RKO (cell line): Measurements from ENCODE around the gene CCM2.

Source experiments
- DNase-seq: peaks from one replicate; pipeline ENCODE4 v3.0.0-alpha.2; 2016; ENCODE audit warnings: low spot score

CCM2 gene

DNA sequence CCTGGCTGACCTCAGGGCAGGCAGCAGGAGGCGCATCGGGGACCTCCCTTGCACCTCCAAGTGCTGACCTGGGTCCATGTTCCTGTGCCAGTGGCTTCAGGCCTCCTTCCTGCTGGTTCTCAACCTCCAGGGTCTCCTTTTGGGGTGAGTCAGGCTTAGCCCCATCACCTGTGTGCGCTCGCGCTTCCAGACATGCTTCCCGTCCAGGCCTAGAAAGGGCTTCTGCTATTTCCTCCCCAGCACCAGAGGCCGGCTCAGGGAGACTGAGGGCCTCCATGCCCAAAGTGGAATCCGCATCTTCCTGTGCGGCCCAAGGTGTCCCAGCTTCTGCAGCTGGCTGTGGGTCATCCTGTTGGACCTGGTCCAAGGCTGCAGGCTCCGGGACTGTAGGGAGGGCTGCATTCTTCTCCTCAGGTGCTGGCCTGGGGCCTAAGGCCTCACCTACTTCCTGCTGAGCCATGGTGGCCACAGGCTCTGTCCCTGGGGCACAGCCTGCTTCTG, 82.9 kb downstream of the CCM2 start:
- DNase-seq = no peak

DNA sequence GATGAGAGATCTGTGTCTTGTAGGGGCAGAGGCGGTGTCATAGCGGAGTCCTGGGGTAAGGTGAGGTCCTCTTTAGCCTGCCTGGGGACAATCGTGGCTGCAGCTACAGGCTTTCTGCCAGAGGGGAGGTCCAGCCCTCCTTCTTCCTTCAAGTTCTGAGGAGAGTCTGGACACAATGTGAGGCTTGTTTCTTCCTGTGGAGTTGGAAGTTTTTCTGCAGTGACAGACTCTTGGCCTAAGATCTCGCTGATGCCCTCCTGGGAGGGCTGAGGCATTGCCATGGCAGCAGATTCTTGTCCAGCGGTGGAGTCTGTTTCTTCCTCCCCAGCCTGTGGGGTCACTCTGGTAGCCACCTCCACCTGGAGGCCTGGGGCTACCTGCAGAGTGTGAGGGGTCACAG, 84.3 kb downstream of the CCM2 start:
- DNase-seq = no peak

DNA sequence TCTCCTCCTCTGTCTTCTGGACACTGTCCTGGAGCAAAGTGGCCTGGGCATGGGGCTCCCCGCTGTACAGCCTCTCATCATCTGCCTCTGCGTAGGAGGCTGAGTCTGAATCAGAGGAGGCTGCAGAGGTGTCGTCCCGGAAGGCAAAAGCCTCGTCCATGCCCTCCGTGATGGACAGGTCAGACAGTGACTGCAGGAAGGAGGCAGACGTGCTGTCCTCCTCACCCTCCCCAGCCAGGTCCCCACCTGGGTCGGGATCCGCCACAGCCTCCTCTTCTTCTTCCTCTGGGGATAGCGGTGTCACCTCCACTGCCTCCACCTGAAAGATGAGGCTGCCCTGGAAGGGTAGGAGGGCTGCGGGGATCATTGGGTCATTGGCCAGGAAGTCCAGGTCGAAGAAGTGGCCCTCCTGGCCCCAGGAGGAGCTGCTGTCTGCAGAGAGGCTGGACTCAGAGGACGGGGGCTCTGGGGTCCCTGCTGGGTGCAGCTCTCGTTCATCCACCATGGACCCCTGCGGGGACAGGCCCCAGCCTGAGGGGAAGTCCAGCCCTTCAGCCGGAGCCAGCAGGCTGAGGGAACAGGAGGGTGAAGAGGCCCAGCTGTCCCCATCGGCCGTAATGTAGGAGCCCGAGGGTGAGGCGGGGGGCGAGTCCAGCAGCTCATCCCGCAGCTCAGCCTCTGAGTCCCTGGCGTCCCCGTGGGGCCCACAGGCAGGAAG, 85.1 kb downstream of the CCM2 start:
- DNase-seq = no peak

DNA sequence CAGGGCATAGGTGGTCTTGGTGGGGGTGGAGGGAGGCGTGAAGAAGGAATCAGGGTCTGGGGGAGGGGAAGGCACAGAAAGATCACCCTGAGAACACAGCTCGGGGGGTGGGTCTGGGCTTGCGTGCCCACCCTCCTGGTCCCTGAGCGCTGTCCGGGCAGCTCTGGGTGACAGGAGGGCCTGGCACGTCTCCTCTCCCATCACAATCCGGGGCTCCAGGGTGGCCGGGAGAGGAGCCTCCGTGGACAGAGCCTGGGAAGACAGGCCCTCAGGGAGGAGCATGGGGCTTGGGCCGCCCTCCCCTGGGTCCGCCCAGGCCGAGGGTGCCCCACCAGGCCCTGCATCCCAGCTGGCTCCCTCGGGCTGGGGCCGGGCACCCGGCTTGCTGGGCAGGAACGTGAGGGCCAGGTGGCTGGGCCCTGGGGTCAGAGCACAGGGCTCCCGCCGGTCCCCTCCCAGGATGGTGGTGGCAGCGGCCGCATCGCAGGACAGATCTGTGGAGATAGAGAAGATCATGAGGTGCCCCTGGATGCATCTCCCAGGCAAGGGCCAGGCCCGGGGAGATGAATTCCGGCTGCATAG, 85.7 kb downstream of the CCM2 start:
- DNase-seq = no peak

DNA sequence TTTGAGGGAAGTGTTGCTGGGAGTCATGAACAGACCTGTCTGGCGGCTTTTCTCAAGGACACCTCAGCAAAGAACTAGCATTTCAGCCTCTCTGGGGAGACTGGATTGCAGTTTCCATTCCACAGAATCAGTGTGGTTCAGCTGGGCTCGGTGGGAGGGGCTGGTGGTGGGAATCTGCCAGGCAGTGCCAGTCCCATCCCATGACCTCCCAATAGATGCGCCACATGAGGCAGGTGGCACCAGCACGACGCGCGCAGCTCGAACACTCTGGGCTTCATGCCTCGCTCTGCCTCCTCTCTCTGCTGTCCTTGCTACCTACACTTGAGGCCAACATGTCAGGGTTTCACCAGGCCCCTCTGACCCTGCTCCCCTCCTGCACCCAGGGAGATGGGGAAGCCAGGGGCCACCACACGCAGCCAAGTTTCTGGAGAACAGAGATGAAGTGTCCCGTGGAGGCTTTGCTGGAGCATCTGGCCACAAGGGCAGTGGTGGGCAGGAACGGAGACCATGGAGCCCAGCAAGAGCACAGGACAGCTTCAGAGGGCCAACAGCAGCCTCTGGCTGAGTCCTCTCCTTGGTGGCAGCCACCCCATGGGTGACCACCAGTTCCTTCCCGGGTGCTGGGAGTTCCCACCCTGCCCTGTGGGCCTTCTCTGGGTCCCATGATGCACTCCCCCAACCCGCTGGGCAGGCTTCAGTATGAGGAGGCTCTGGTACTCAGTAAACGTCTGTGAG, 86.5 kb downstream of the CCM2 start:
- no peak for DNase-seq

DNA sequence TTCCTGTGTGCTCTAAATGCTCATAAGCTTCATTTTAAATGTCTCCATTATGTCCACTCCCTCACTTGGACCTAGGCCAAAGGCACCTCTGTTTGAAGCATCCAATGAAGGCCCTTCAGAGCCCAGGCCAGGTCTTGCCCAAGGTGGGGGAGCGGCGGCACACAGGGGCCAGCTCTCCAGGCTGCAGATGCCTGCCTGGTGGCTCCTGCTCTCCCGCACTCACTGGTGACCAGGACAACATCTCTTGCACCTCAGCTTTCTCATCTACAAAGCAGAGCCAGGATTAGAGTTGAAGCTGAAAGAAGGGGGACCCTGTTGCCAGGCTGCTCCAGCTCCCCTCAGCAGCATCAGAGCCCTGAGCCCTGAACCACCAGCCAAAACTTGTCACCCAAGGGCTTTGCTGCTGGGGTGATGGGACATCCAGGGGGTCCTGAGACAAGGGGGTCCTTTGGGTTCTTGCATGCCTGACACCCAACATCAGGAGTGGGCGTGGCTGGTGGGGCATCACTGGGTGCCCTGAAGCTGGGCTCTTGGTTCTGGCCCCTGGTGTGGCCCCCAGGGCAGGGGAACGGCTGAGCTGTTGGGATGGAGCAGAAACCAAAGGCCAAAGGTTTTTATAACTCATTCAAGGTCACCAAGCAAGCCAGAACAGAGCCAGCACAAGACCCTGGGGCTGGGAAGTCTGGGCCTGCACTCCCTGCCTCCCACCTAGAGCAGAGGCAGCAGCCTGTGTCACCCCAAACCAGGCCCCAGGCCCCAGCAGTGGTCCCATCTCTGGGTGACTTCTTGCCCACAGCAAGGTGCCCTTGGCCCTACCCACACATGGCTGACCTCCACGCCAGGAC, 87.5 kb downstream of the CCM2 start:
- DNase-seq = no peak

DNA sequence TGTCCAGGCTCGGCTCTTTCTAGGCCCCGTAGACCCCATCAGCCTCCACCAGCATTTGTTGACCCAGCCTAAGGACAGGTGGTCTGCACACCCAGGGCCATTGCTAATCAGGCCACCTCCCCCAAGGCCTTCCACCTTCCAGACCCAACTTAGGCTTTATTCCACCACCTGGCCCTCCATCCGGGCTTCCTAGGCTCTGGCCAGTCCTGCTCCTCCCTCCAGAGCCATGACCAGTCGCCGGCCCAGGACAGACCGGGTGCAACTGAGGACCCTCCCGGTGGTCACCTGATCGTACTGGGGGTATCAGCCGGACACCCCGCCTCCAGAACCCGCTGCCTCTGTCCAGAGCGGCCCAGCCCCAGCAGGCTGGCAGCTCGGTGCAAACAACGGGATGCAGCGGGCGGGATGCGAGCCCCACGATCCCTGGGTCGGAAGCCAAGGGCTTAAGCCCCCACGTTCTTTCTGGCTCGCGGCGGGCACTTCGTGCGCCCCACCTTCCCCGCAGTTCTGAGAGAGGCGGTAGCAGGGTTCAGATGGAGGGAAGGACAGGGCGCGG, 88.2 kb downstream of the CCM2 start:
- no peak for DNase-seq

DNA sequence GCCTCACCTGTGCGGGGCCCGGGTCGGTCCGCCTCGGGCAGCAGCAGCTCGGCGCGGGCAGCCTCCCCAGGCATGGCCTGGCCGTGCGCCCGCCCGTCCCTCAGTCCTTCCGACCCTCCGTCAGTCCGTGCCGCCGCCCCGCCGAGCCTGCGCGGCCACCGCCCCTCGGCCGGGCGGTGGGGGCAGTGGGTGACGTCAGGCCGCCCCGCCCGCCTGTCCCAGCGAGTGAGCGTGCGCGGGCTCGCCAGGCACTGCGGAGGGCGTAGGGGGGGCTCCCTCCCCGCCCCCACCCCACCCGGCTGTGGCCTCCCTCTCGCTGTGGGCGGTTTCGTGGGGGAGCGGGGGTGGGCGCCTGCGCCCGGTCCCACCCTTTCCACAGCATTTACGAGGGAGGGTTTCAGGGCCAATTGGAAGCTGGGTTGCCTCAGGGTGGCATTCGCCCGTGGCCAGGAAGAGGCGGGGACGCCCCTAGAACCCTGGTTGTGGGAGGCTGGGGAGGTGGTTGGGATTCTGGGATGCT, 88.9 kb downstream of the CCM2 start, which contains the start of gene NACAD:
Gene NACAD, minus strand, starts transcription at position 149 of the 520 bp plus-strand sequence. Its CDS starts 75 bp downstream, at position 74.
- no peak for DNase-seq

DNA sequence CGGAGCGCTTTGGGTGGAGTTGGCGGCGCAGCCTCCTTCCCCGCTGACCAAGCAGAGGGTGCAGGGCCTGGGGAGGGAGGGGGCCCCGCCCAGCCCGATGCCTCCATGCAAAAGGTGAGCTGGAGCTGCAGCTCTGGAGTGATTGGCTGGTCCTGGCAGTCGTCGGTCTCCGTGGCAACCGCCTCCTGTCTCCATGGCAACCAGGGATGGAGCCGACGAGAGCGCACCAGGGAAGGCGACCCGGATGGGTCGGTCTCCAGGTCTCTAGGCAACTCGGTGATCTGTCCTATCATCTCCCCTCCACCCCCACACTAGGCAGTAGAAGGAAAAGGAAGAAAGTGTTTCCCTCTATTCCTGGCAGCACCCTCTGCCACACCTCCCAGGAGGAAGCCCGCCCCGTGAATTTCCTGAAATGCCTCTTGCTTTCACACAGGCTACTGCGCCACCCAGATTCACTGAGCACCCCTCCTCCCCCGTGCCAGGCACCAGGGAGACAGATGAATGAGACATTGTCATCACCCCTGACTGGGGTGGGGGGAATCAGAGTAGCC, 89.4 kb downstream of the CCM2 start:
- DNase-seq = no peak

DNA sequence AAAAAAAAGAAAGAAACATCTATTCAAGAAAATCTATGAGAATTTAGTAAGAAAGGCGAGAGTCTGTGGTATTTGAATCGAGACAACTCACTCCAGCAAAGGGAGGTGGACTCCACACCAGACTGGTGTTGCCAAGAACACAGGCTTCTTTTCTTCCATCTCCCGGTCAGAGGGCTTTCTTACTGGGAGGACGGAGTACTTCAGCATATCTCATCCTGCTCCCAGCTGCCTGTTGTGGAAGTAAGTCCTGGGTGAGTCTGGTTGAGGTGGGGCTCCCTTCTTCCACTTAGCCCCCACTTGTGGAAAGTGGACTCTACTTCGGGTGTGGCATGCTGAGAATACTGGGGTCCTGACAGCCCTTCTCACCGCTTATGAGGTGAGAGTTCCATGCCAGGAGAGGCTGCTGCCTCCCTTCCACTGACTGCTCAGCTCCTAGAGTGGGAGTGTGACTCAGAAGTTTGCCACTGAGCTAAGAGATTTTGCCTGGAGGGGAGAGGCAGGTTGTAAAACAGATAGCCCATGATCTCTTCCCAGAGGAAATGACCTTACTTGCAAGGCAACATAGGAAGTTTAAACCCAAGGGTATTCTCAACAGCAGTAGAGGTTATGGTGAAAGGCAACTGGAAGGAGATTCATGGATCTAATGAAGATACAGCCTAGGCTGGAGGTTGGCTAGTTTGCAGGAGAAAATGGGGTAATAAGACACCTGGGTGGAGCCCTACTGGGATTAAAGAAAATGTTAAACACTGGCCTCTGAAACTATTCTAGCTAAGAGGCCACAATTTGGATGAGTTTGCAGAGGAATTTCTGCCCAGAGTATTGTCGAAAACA, 92.3 kb downstream of the CCM2 start:
- no peak for DNase-seq

DNA sequence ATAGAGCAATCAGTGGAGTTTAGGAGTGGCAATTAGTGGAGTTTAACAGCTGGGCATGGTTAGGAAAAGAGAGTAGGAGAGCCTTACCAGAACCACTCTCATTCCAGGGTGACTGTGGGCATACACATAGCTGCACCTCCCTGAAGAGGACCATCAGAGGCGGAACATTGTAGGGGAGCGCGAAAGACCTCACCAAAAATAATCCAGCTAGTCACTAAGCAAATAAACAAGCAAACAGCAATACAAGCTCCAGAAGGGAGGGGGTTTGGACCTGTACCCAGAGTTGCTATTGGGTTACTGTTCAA, 92.9 kb downstream of the CCM2 start:
- no peak for DNase-seq

DNA sequence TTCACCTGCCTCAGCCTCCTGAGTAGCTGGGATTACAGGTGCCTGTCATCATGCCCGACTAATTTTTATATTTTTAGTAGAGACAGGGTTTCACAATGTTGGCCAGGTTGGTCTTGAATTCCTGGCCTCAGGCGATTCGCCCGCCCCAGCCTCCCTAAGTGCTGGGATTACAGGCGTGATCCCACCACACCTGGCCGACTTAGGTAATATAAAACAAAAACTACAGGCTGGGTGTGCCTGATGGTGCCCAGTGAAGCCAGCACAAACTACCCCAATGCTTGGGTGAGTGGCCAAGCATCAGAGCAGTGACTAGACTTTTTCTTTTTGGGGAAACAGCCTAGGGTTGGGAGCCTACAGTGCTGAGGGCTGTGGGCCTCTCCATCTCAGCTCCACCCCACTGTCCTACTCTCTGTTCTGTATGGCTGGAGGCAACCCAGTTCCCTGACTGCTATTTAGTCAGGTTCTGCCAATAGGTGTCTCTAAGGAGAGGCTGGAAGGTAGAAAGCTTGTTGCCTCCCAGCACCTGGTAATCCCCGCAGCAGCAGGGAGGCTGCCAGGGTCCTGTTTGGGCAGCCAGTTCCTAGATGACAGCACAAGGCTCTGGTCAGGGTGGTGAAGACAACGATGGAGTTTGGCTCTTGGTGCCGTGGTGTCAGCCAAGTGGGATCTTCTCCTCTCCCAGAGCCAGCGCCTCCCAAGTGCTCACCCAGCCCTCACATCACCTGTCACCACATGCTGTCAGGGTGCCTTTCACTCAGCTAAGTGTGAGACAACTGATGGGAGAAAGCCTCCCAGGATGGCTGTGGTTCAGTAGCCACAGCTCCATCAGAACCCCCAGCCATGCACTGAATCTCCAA, 99.2 kb downstream of the CCM2 start:
- DNase-seq = no peak

DNA sequence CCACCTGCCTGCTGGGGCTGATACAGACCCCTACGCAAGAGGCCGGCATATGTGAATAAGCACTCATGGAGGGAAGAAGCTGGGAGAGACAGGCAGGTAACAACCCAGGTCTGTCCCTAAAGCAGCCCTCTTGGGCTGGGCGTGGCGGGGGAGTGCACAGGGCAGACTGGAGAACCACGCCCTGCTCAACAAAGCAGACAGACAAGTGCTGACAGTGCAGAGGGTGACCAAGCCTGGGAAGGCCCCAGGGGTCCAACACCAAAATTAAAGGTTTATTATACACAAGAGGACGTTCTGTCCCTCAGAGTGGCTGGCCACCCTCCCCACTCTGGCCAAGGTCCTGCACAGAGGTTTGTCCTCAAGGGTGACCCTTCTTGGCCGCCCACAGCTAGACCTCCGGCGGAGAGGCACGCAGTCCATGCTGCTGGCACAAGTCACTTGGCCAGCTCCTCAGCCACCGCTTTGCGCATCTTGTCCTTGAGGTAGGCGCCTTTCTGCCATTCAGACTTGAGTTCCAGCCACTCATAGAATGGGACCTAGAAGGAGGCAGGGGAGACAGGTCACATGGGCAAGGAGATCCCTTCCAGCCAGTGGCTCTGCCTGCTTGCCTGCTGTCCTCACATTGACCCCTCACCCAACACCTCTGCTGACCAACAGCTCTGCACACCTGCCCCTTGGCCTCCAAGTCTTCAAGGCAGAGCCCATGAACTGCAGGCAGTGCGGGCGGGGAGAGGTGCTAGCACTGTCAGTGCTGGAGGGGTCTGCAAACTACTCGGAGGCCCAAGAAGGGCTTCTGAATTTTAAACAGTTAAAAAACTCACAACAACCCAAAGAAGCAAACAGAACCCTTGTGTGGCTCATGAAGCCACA, 100.1 kb downstream of the CCM2 start:
- DNase-seq = no peak

DNA sequence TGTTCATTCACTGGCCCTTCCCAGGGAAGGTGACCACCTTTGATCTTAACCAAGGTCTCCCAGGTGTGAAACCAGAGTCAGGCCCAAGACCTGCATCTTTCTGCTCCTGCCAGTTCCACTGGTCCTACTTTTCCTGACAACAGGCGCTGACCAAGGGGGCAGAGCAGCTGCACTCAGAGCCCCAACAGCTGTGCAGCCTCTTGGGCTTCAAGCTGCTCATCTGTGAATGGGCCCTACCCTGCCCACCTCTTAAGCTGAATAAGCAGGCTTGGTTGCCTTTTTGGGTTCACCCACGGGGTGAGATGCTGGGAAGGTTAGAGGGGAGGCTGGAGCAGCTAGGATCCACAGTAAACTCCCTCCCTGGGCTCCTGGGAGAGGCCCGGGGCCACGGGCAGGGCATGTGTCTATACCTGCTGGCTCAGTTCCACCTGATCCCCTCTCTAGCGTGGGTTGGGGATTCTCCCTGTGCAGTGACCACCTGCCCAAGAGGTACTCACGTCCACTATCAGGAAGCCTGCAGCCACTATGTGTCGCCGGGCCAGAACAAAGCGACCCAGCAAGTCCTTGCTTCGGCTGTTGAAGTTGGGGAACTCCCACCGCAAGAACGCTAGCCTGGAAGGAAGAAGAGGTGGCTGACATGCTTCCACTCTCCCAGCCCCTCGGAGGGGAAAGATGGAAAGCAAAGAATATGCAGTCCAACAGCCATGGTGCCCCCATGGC, 100.9 kb downstream of the CCM2 start:
- DNase-seq = no peak

DNA sequence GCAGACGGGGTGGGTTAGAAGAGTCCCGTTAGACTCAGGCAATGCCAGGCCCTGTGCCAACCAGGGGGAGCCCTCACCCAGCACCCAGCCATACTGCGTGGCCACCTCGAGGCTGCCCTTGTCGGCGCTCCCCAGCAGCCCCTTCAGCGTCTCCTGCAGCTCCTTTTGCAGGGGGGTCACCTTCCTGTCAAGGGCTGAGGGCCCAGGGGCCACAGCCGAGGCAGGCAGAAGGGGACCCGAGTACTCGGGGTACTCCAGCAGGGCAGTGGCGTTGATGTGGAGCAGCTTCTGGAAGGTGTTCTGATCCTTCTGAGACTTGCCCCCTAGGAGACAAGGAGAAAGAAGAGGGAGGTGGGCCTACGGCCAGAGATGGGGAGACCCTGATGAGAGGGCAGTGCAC, 101.7 kb downstream of the CCM2 start:
- no peak for DNase-seq

DNA sequence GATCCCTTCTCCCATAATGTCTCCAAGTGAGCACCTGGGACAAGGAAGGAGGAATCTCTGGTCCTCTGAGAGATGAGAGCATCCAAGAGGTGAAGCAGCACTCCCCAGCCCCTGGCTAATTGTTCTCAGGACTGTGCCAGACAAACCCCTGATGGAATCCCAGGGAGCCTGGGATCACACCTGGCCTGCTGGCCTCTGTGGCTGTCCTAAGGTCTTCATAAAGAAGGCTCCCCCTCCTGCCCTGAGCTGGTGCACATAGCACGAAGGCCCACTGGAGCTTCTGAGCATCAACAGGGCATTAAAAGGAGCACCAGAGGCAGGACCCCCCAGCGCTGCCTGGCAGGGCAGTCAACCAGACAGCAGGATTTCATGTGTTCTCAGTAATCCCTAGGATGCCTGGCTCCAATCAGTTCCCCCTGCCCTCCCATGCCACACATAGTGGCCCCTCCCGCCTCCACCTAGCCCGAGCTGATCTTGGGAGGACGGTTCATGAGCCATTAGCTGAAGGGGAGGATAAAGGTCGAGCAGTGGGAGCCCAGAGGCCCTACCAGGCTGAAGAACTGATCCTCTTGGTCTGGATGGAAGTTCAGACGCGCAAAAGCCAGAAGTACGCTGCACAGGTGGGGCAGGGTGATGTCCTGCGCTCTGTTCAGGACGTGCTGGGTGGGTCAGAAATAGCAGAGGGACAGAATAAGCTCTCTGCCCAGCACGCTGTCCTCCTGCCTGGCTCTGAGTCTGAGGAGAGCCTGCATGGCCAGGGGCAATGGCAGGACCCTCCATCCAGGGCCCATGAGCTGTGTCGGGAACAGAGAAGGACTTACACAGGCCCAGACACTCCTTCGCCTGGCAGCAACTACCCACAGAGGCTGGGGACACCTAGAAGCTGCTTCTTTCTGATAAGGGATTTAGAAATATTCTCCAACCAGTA, 103.0 kb downstream of the CCM2 start:
- no peak for DNase-seq
